Transverse colon (tissue), 4 donors: ENCODE measurements around the gene PCCB. TPM values are rescaled to one million over a fixed set of nuclear protein-coding genes. Genes with fewer than 3 reads are reported as not detected.
"Not testable (repeated sequence)": the region's sequence is repeated elsewhere in the genome, so short reads cannot be mapped to it uniquely, and the experiment has no call there.

Experiments used
- DNase-seq: peaks from one replicate; pipeline ENCODE4 v3.0.0-alpha.2; 2019
- H3K27ac ChIP-seq, 4 donors: fragments of 200-600 bp; sonication (generic); 2 replicates each; pipeline ENCODE4 v1.5.1; 2016 to 2018; ENCODE audit warnings: inconsistent platforms in 4 of 4
- H3K27me3 ChIP-seq: fragments of 200-600 bp; sonication (generic); 2 replicates; pipeline ENCODE4 v1.5.1; 2017; ENCODE audit warnings: inconsistent platforms
- H3K36me3 ChIP-seq, 4 donors: fragments of 200-600 bp; sonication (generic); 2 replicates each; pipeline ENCODE4 v1.5.1; 2017 to 2019; ENCODE audit warnings: inconsistent platforms in 4 of 4
- H3K4me1 ChIP-seq, 4 donors: fragments of 200-600 bp; sonication (generic); 2 replicates each; pipeline ENCODE4 v1.5.1; 2017 to 2020; ENCODE audit warnings: inconsistent platforms in 4 of 4
- H3K4me3 ChIP-seq, 4 donors: fragments of 200-600 bp; sonication (generic); 1 replicate in 1 of 4; 2 replicates in 3 of 4; pipeline versions ENCODE4 v1.5.1 to v1.6.1; 2017 to 2019; ENCODE audit warnings: inconsistent platforms in 4 of 4
- H3K9me3 ChIP-seq, 2 donors: fragments of 200-600 bp; sonication (generic); 2 replicates each; pipeline ENCODE4 v1.5.1; 2017 to 2019; ENCODE audit warnings: inconsistent platforms in 2 of 2
- EP300 ChIP-seq: sonication (generic); formaldehyde crosslinking; IDR thresholded peaks from one replicate; pipeline ENCODE4 v1.6.1; 2017; ENCODE audit warnings: antibody characterized with exemption, low read depth
- POLR2A ChIP-seq: fragments of 450-650 bp; IDR thresholded peaks from one replicate; pipeline ENCODE4 v1.6.1; 2016; ENCODE audit warnings: antibody characterized with exemption, mild to moderate bottlenecking, moderate library complexity
- POLR2AphosphoS5 ChIP-seq, 3 donors: sonication (generic); formaldehyde crosslinking; IDR thresholded peaks; one replicate each; pipeline ENCODE4 v1.6.1; 2016; ENCODE audit warnings: antibody characterized with exemption in 3 of 3
- WGBS, 2 donors: methylation state at CpG; one replicate each; pipeline ENCODE4 v1.1.5; 2018; ENCODE audit warnings: low coverage in 1 of 2; 5-methylcytosine and 5-hydroxymethylcytosine counted together
- in situ Hi-C, 4 donors: fragments of 200-750 bp; cut with MboI; loops; one replicate each; pipeline versions ENCODE4 v1.15.0 to v1.15.1; 2017; ENCODE audit warnings: low sequenced_read_pairs in 3 of 4, low pct_ligation_motif_present in 1 of 4, low pct_unique_long_range_greater_than_20kb in 1 of 4
- intact Hi-C: fragments of 100-400 bp; cut with DNase I; formaldehyde crosslinking; loops from one replicate; pipeline ENCODE4 v1.15.1; 2023; ENCODE audit warnings: low total_unique reads
- total RNA-seq, 4 donors: library from RNA; depleted of rRNA; stranded (reverse); fragments of >200 nt; gene quantifications; one replicate each; pipeline ENCODE4 v1.1.0, GENCODE V29; 2016
- TF ChIP-seq, protein P1 (sequence below), 5 experiments: fragments of 200-600 bp in 3 of 5; fragments of 450-650 bp in 2 of 5; sonication (generic) in 3 of 5; IDR thresholded peaks; 1 replicate in 2 of 5; 2 replicates in 3 of 5; pipeline ENCODE4 v1.5.1; 2016 to 2017; ENCODE audit warnings: antibody characterized with exemption in 5 of 5, inconsistent platforms in 3 of 5, mild to moderate bottlenecking in 2 of 5, moderate library complexity in 1 of 5

Gene PCCB
- total RNA-seq, 4 donors from 2014 or later = 5.2 to 63.1 (median 48.0) TPM

DNA sequence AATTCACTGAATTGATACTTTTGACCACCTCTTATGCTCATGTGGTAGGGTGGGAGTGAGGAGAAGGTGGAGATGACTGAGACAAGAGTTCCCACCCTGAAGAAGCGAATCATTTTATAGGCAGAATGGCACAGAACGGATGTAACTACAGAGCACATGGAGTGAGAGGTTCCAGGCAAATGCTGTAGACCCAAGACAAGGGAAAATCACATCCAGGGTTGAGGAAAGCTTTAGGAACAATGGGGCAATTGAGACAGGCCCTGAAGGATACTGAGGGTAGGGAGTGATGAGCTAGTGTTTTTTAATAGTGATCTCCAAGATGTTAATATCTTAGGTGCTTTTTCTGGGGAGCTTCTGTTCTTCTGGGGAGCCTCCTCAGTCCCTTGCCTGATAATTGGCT lies 8.1 kb downstream of the PCCB start:
- no peaks in the 10 kb centered on the region for H3K27me3 ChIP-seq
- TF ChIP-seq POLR2A (no peak), POLR2AphosphoS5 (IDR thresholded peaks at IDR 0.05) (no peak), EP300 (no peak)
- TF ChIP-seq, protein P1, sequence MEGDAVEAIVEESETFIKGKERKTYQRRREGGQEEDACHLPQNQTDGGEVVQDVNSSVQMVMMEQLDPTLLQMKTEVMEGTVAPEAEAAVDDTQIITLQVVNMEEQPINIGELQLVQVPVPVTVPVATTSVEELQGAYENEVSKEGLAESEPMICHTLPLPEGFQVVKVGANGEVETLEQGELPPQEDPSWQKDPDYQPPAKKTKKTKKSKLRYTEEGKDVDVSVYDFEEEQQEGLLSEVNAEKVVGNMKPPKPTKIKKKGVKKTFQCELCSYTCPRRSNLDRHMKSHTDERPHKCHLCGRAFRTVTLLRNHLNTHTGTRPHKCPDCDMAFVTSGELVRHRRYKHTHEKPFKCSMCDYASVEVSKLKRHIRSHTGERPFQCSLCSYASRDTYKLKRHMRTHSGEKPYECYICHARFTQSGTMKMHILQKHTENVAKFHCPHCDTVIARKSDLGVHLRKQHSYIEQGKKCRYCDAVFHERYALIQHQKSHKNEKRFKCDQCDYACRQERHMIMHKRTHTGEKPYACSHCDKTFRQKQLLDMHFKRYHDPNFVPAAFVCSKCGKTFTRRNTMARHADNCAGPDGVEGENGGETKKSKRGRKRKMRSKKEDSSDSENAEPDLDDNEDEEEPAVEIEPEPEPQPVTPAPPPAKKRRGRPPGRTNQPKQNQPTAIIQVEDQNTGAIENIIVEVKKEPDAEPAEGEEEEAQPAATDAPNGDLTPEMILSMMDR (IDR thresholded peaks at IDR 0.05) = no peak
- in situ Hi-C loops = loop anchor here (10.0 to 25.0 kb wide), 2 partner anchors 171 to 173 kb away; no protein-coding TSS in a partner anchor
- H3K4me3 ChIP-seq = no peak overlapping the region
- peaks cover 0 to 6% (median 2%) of the 10 kb centered on the region in 4 donors for H3K4me1 ChIP-seq
- WGBS, 2 donors = 89 to 95% methylated on average over 2 of the region's 2 CpGs
- DNase-seq = no peak
- H3K27ac ChIP-seq = no peak overlapping the region
- intact Hi-C loops = loop anchor here (10.0 kb wide), 1 partner anchor 63 kb away; the partner anchor contains the start of gene MSL2
- peaks cover 0 to 31% (median 10%) of the 10 kb centered on the region in 4 donors for H3K36me3 ChIP-seq
- H3K9me3 ChIP-seq = no peaks in the 10 kb centered on the region

DNA sequence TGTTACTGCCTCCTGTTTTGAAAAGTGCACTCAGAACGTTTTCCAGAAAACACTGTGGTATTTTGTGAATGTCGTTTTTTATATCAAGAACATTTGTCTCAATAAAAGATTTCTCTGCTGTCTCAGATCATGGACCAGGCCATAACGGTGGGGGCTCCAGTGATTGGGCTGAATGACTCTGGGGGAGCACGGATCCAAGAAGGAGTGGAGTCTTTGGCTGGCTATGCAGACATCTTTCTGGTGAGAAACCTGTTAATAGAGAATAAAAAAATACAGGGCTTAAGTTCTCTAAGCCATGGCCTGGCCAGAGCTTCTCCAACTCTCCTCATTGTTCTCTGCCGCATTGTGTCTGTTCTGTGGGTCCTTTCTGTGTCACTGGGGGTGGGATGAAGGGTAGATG lies 11.7 kb downstream of the PCCB start:
- no peak overlapping the region for H3K4me3 ChIP-seq
- no peak for DNase-seq
- WGBS, 2 donors = 83 to 100% methylated on average over 1 to 5 of the region's 5 CpGs
- H3K27me3 ChIP-seq = no peaks in the 10 kb centered on the region
- in situ Hi-C loops (loop anchor here in 3 of 4 donors (25.0 kb wide), 1 partner anchor 175 kb away; no protein-coding TSS in a partner anchor), intact Hi-C loops (no loop called here)
- peaks cover 0 to 38% (median 12%) of the 10 kb centered on the region in 4 donors for H3K36me3 ChIP-seq
- no peaks in the 10 kb centered on the region for H3K9me3 ChIP-seq
- no peak overlapping the region for H3K27ac ChIP-seq
- TF ChIP-seq POLR2AphosphoS5 (IDR thresholded peaks at IDR 0.05) (no peak), POLR2A (no peak), EP300 (no peak)
- TF ChIP-seq, protein P1 (IDR thresholded peaks at IDR 0.05) = no peak
- no peaks in the 10 kb centered on the region for H3K4me1 ChIP-seq

DNA sequence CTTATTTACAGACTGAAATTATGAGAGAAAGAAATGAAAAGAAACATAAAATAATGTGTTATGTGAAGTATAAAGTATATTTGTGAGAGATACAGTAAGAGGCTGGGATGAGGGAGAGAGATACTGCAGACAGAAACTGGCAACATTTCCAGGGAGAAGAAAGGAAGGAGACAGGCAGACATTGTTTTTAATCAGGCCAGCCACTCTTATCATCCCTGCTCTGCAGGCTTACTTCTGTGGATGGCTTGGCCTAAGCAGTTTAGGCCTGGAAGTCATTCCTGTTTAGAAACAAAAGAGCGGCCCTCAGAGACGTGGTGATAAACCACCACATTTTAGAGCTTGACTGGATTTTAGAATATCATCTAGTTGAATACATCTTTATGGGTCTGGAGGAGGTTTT lies 12.4 kb downstream of the PCCB start:
- H3K27ac ChIP-seq = no peak overlapping the region
- peaks cover 0 to 35% (median 12%) of the 10 kb centered on the region in 4 donors for H3K36me3 ChIP-seq
- H3K9me3 ChIP-seq = no peaks in the 10 kb centered on the region
- no peak for DNase-seq
- no peaks in the 10 kb centered on the region for H3K4me1 ChIP-seq
- in situ Hi-C loops = loop anchor here in 3 of 4 donors (25.0 kb wide), 1 partner anchor 175 kb away; no protein-coding TSS in a partner anchor
- intact Hi-C loops = no loop called here
- TF ChIP-seq POLR2AphosphoS5 (IDR thresholded peaks at IDR 0.05) = no peak
- no peak for TF ChIP-seq POLR2A
- TF ChIP-seq, protein P1 (IDR thresholded peaks at IDR 0.05) = no peak
- TF ChIP-seq EP300 = no peak
- no peak overlapping the region for H3K4me3 ChIP-seq
- H3K27me3 ChIP-seq = no peaks in the 10 kb centered on the region
- 93 to 100% methylated on average over 2 of the region's 2 CpGs for WGBS, 2 donors

DNA sequence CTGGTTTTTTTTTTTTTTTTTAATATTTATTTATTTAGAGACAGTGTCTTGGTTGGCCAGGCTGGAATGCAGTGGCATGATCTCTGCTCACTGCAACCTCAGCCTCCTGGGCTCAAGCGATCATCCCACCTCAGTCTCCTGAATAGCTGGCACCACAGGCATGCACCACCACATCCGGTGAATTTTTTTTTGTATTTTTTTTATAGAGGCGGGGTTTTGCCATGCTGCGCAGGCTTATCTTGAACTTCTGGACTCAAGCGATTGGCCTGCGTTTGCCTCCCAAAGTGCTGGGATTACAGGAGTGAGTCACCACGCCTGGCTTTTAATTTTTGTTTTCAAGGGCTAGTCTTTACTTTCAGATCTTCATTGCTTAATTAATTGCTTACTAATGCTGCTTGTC lies 13.1 kb downstream of the PCCB start:
- TF ChIP-seq POLR2AphosphoS5 (IDR thresholded peaks at IDR 0.05) (no peak), EP300 (no peak), POLR2A (no peak)
- TF ChIP-seq, protein P1 (IDR thresholded peaks at IDR 0.05) = no peak
- H3K36me3 ChIP-seq = peaks cover 0 to 35% (median 12%) of the 10 kb centered on the region in 4 donors
- H3K4me3 ChIP-seq = no peak overlapping the region
- no peaks in the 10 kb centered on the region for H3K9me3 ChIP-seq
- no peaks in the 10 kb centered on the region for H3K4me1 ChIP-seq
- no peak overlapping the region for H3K27ac ChIP-seq
- in situ Hi-C loops = loop anchor here in 3 of 4 donors (25.0 kb wide), 1 partner anchor 176 kb away; no protein-coding TSS in a partner anchor
- no peaks in the 10 kb centered on the region for H3K27me3 ChIP-seq
- 83 to 98% methylated on average over 1 to 7 of the region's 7 CpGs for WGBS, 2 donors
- no peak for DNase-seq
- intact Hi-C loops = no loop called here

DNA sequence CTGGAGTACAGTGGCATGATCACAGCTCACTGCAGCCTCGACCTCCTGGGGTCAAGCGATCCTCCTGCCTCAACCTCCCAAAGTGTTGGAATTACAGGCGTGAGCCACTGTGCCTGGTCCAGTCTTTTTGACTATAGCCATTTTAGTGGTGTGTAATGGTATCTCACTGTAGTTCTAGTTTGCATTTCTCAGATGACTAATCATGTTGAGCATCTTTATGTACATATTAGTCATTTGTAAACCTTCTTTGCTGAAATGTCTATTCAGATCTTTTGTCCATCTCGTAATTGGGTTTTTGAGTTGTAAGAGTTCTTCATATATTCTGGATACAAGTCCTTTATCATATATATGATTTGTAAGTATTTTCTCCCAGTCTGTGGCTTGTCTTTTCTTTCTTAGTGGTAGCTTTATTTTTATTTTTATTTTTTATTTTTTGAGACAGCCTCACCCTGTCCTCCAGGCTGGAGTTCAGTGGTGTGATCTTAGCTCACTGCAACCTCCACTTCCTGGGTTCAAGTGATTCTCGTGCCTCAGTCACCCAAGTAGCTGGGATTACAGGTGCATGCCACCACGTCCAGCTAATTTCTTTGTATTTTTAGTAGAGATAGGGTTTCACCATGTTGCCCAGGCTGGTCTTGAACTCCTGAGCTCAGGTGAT lies 16.5 kb downstream of the PCCB start:
- H3K27me3 ChIP-seq, intact Hi-C loops, H3K4me1 ChIP-seq, DNase-seq, H3K27ac ChIP-seq, H3K4me3 ChIP-seq, H3K9me3 ChIP-seq: not testable (repeated sequence)
- H3K36me3 ChIP-seq = peaks cover 0 to 14% (median 6%) of the 10 kb centered on the region in 4 donors
- 82 to 83% methylated on average over 2 to 6 of the region's 6 CpGs for WGBS, 2 donors
- in situ Hi-C loops = loop anchor here in 3 of 4 donors (25.0 kb wide), 1 partner anchor 179 kb away; no protein-coding TSS in a partner anchor
